ENCODE data around the gene CERS5.

The CERS5 gene, protein sequence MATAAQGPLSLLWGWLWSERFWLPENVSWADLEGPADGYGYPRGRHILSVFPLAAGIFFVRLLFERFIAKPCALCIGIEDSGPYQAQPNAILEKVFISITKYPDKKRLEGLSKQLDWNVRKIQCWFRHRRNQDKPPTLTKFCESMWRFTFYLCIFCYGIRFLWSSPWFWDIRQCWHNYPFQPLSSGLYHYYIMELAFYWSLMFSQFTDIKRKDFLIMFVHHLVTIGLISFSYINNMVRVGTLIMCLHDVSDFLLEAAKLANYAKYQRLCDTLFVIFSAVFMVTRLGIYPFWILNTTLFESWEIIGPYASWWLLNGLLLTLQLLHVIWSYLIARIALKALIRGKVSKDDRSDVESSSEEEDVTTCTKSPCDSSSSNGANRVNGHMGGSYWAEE

DNA sequence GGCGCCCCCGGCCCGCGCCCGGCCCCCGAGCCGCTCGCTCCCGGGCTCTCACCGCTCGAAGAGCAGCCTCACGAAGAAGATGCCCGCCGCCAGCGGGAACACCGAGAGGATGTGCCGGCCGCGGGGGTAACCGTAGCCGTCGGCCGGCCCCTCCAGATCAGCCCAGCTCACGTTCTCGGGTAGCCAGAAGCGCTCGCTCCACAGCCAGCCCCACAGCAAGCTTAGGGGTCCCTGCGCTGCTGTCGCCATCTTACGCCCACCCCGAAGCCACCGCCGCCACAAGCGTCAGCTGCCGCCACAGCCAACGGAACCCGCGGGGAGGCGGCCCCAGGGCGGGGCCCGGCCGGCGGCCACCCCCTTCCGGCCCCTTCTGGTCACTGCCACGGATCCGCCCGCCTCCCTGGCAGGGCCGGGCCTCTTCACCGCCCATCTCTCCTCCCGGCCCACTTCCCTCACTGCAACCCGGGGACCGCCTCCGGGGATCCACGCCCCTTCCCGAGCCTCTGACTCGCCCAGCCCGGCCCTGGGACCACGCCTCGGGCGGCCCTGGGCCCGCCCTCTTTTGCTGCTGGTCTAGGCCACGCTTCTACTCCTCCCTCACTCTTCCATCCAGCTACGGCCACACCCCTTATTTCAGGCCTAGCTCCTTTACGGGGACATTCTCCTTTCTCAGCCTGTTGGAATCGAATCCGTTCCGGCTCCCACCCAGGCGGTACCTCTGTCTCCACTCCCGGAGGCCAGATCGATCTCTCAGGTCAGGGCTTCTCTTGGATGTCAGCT, at the start of gene CERS5:
Gene CERS5, minus strand, starts transcription at position 321 of the 780 bp plus-strand sequence. Its CDS starts 72 bp downstream, at position 249.
- TF ChIP-seq CTCF (IDR thresholded peaks at IDR 0.05; ENCODE audit: extremely low read depth, insufficient read depth, missing control alignments): peak; percentile 2
- peak; percentile 99 for DNase-seq (ENCODE audit: low spot score)
- in situ Hi-C loops (cut with MboI; ENCODE audit: low pct_unique_long_range_greater_than_20kb, low sequenced_read_pairs, unreplicated experiment): loop anchor here (10.0 kb wide), 1 partner anchor 92 kb away; no protein-coding TSS in a partner anchor

- no peak for DNase-seq (ENCODE audit: low spot score)
- TF ChIP-seq CTCF (IDR thresholded peaks at IDR 0.05; ENCODE audit: extremely low read depth, insufficient read depth, missing control alignments): no peak
- in situ Hi-C loops (cut with MboI; ENCODE audit: low pct_unique_long_range_greater_than_20kb, low sequenced_read_pairs, unreplicated experiment): no loop called here
These were observed 47.9 kb upstream of the CERS5 start for GRCh38 chr12:50215033-50215432.

GRCh38 chr12:50214018-50214417, 46.8 kb upstream of the CERS5 start:
- in situ Hi-C loops (cut with MboI; ENCODE audit: low pct_unique_long_range_greater_than_20kb, low sequenced_read_pairs, unreplicated experiment): no loop called here
- TF ChIP-seq CTCF (IDR thresholded peaks at IDR 0.05; ENCODE audit: extremely low read depth, insufficient read depth, missing control alignments): no peak
- no peak for DNase-seq (ENCODE audit: low spot score)

- TF ChIP-seq CTCF (IDR thresholded peaks at IDR 0.05; ENCODE audit: extremely low read depth, insufficient read depth, missing control alignments): no peak
- in situ Hi-C loops (cut with MboI; ENCODE audit: low pct_unique_long_range_greater_than_20kb, low sequenced_read_pairs, unreplicated experiment): no loop called here
- no peak for DNase-seq (ENCODE audit: low spot score)
These were observed 46.3 kb upstream of the CERS5 start for GRCh38 chr12:50213439-50213838.

DNA sequence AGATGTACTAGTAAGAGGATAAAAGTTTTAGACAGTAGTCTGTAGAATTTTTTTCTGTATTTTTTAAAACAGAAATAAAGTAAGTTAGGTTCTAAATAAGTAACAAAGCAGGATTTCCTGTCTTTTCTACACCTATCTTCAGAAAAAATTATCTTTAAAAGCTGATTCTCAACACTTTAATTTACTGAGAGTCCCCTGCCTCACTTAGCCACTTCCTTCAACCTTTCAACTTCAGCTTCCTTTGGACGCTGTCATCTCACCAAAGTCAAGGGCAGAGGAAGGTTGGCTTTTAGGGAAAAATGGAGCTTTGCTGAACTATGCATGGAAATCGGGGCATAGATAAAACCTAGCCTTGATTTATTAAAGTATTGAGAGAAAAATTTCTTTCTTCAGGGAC, 44.9 kb upstream of the CERS5 start:
- in situ Hi-C loops (cut with MboI; ENCODE audit: low pct_unique_long_range_greater_than_20kb, low sequenced_read_pairs, unreplicated experiment): no loop called here
- no peak for TF ChIP-seq CTCF (IDR thresholded peaks at IDR 0.05; ENCODE audit: extremely low read depth, insufficient read depth, missing control alignments)
- no peak for DNase-seq (ENCODE audit: low spot score)

DNA sequence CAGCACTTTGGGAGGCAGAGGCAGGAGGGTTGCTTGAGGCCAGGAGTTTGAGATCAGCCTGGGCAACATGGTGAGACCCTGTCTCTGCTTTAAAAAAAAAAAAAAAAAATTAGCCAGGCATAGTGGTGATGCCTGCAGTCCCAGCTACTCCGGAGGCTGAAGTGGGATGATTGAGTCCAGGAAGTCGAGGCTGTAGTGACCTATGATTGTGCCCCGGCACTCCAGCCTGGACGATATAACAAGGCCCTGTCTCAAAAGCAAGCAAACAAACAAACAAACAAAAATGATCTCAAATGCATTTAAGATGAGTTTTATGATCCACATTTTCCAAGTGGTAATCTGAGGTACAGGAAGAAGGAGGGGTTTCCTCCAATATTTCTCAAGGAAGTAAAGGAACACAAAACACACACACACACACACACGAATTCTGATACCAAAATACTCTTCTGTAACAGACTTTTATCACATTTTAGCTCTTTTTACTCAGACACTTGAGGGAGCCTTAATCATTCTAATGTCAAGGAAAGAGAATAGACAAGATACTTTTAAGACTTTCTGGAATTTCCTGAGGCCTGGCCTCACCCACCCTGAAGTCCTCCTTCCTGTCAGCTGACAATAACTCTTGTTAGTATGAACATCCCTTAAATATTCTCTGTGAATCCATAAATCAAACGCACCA, 44.4 kb upstream of the CERS5 start:
- in situ Hi-C loops (cut with MboI; ENCODE audit: low pct_unique_long_range_greater_than_20kb, low sequenced_read_pairs, unreplicated experiment): no loop called here
- TF ChIP-seq CTCF (IDR thresholded peaks at IDR 0.05; ENCODE audit: extremely low read depth, insufficient read depth, missing control alignments): no peak
- DNase-seq (ENCODE audit: low spot score): no peak

Measured in GM13977 (cell line).